Lower leg skin (tissue), 4 donors: ENCODE data around the gene VSTM2B. TPM values are rescaled to one million over a fixed set of nuclear protein-coding genes. Genes with fewer than 3 reads are reported as not detected.

Source experiments
- DNase-seq, 2 donors: peaks; one replicate each; pipeline ENCODE4 v3.0.0-alpha.2; 2019; ENCODE audit warnings: low spot score in 2 of 2
- H3K4me3 ChIP-seq: fragments of 200-600 bp; sonication (generic); 2 replicates; pipeline ENCODE4 v1.5.1; 2017; ENCODE audit warnings: mild to moderate bottlenecking, low read depth; ENCODE audit not compliant: poor library complexity, severe bottlenecking
- CTCF ChIP-seq, 3 donors: fragments of 450-650 bp; IDR thresholded peaks; one replicate each; pipeline ENCODE4 v1.5.1; 2016; ENCODE audit warnings: antibody characterized with exemption in 3 of 3, mild to moderate bottlenecking in 3 of 3, moderate library complexity in 2 of 3
- POLR2A ChIP-seq, 2 donors: fragments of 450-650 bp; IDR thresholded peaks; one replicate each; pipeline ENCODE4 v1.6.1; 2016 to 2017; ENCODE audit warnings: antibody characterized with exemption in 2 of 2, mild to moderate bottlenecking in 1 of 2, moderate library complexity in 1 of 2
- WGBS, 2 donors: methylation state at CpG; one replicate each; pipeline ENCODE4 v1.1.5; 2018; 5-methylcytosine and 5-hydroxymethylcytosine counted together
- intact Hi-C: fragments of 100-400 bp; cut with DNase I; formaldehyde crosslinking; loops from one replicate; pipeline ENCODE4 v1.15.0; 2023; ENCODE audit warnings: low total_unique reads
- total RNA-seq, 4 donors: library from RNA; depleted of rRNA; stranded (reverse); fragments of >200 nt; gene quantifications; one replicate each; pipeline ENCODE4 v1.1.0, GENCODE V29; 2016

Gene VSTM2B
- total RNA-seq, 4 donors from 2014 or later, result not detected

- DNase-seq, result no peak
- no peak overlapping the region for H3K4me3 ChIP-seq
- no peak for TF ChIP-seq CTCF (IDR thresholded peaks at IDR 0.05)
- no peak for TF ChIP-seq POLR2A (IDR thresholded peaks at IDR 0.05)
- 57 to 69% methylated on average over 1 of the region's 1 CpG for WGBS, 2 donors
- intact Hi-C loops, result no loop called here
Measured at GRCh38 chr19:29508181-29508580, 17.6 kb upstream of the VSTM2B start.

DNA sequence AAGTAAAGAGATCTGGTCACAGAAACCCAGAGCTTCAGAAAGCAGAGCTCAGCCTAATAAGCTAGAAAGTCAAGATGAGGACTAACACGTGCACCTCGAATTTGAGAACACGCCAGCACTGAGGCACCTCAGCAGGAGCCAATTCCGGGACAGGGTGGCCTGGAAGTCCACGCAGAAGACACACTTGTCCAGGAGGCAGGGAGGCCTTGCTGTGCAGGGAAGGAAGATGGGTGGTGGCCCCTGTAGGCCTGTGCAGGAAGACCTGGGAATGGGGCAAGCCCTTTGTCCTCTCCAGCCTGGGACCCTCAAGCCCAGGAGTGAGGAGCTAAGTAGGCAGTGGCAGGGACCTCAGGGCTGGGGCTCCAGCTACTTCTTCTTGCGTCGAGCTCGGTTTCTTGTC is 16.3 kb upstream of the VSTM2B start:
- no peak overlapping the region for H3K4me3 ChIP-seq
- DNase-seq, result no peak
- intact Hi-C loops, result no loop called here
- TF ChIP-seq POLR2A (IDR thresholded peaks at IDR 0.05) (no peak), CTCF (IDR thresholded peaks at IDR 0.05) (no peak)
- 85 to 89% methylated on average over 8 of the region's 8 CpGs for WGBS, 2 donors

DNA sequence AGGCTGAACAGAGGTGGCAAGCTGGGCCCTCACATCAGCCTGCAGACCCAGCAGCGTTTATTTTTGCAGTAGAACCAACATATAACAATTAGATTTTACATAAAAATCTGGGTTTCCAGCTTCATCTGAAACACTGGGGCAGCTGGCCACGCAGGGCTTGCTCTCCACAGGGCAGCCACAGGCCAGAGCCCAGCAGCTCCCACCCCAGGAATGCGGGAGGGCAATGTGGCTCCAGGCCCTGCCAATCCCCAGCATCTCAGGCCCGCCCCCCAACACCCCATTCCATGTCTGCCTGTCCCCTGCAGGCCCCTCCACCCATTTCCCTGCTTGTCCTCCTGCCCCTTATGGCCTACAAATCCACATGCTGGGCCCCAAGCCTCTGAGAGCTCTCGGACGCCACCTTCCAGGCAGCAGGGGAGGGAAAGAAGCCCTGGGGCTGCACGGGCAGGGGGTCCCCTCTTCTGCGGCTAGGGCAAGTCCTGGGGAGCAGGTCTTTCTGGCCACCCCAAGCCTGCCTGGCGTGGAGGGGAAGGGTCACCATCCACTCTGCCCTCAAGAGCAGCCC is 15.0 kb upstream of the VSTM2B start:
- TF ChIP-seq CTCF (IDR thresholded peaks at IDR 0.05), result no peak
- TF ChIP-seq POLR2A (IDR thresholded peaks at IDR 0.05), result no peak
- no peak for DNase-seq
- H3K4me3 ChIP-seq, result no peak overlapping the region
- intact Hi-C loops, result no loop called here
- WGBS, 2 donors, result 75 to 80% methylated on average over 9 of the region's 9 CpGs

DNA sequence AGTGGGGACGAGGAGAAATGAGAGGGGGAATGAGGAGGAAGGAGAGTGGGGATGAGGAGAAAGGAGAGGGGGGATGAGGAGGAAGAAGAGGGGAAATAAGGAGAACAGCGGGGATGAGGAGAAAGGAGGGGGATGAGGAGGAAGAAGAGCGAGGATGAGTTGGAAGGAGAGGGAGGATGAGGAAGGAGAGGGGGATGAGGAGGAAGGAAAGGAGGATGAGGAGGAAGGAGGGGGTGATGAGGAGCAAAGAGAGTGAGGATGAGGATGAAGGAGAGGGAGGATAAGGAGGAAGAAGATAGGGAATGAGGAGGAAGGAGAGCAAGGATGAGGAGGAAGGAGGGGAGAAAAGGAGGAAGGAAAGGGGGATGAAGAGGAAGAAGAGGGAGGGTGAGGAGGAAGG is 14.0 kb upstream of the VSTM2B start:
- H3K4me3 ChIP-seq, result no peak overlapping the region
- no peak for DNase-seq
- intact Hi-C loops, result no loop called here
- no peak for TF ChIP-seq POLR2A (IDR thresholded peaks at IDR 0.05)
- no peak for TF ChIP-seq CTCF (IDR thresholded peaks at IDR 0.05)
- WGBS, 2 donors, result 57 to 75% methylated on average over 3 of the region's 3 CpGs

- no peak overlapping the region for H3K4me3 ChIP-seq
- WGBS, 2 donors, result 57 to 74% methylated on average over 1 of the region's 1 CpG
- no peak for TF ChIP-seq POLR2A (IDR thresholded peaks at IDR 0.05)
- DNase-seq, result no peak
- intact Hi-C loops, result no loop called here
Measured at GRCh38 chr19:29512748-29513147, 13.0 kb upstream of the VSTM2B start.

- intact Hi-C loops, result no loop called here
Measured at GRCh38 chr19:29514525-29515232, 11.1 kb upstream of the VSTM2B start.

More at GRCh38 chr19:29514525-29515232, 11.1 kb upstream of the VSTM2B start:
- 58 to 66% methylated on average over 7 to 8 of the region's 8 CpGs for whole genome bisulfite sequencing, 2 donors
- no peak overlapping the region for H3K4me3 ChIP-seq
- DNase-seq, result no peak
- no peak for TF ChIP-seq POLR2A (IDR thresholded peaks at IDR 0.05)
- TF ChIP-seq CTCF (IDR thresholded peaks at IDR 0.05), result no peak
